Right renal pelvis (tissue), 4 donors: ENCODE measurements around the gene ACAN. TPM values are rescaled to one million over a fixed set of nuclear protein-coding genes. Genes with fewer than 3 reads are reported as not detected.

Source experiments
- DNase-seq, 4 donors: peaks; one replicate each; pipeline ENCODE4 v3.0.0-alpha.2; 2013; ENCODE audit warnings: low read depth in 4 of 4, low spot score in 3 of 4, missing footprints in 1 of 4
- polyA plus RNA-seq, 4 donors: library from polyadenylated mRNA; unstranded; fragments of 120-200 nt; gene quantifications; one replicate each; pipeline ENCODE4 v1.2.1, GENCODE V29; 2013; ENCODE audit not compliant: insufficient read length in 4 of 4

ACAN gene
- polyA plus RNA-seq = 1 to 10 TPM; 3.1 to 6.3 (median 5.3) TPM

DNA sequence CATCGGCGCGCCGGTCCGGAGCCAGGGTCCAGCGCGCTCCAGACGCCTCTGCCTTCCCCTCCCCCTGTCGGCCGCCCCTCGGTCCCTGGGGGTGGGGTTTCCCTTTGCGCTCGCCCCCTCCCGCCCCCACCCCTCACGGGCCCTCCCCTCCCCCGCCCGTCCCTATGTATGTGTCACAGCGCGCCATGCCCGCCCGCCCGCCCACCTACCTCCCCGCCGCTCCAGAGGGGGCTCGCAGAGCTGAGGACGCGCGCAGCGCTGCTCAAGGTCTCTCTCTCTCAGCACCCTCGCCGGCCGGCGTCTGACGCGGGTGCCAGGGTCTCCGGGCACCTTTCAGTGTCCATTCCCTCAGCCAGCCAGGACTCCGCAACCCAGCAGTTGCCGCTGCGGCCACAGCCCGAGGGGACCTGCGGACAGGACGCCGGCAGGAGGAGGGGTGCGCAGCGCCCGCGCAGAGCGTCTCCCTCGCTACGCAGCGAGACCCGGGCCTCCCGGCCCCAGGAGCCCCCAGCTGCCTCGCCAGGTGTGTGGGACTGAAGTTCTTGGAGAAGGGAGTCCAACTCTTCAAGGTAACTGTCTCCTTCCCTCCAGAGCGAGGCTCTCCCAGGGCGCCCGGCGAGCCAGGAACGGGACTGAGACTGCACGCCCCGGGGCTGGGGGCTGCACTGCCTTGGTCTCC is at the start of gene ACAN:
TSS of gene ACAN (plus strand) at position 196 of the 679 bp plus-strand sequence. CDS start 32,771 bp downstream, outside the sequence.
- no peak for DNase-seq

DNA sequence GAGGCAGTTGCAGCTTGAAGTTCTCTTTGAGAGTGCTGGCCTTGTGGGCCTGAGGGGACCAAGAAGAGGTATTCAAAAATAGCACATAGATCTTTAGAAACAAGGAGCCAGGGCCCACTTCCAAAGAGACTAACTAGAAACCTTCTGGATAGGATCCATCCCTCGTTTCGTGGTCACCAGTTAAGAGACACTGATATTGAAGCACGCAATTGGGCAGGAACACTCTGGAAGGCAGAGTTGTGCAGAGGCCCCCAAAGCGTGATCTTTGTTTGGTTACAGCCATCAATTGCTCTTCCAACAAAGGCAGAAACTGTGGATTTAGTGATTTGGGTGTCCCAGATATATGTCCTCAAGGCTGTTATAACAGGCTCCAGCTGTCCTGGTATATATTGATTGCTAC is 46.7 kb upstream of the ACAN start:
- no peak for DNase-seq

DNA sequence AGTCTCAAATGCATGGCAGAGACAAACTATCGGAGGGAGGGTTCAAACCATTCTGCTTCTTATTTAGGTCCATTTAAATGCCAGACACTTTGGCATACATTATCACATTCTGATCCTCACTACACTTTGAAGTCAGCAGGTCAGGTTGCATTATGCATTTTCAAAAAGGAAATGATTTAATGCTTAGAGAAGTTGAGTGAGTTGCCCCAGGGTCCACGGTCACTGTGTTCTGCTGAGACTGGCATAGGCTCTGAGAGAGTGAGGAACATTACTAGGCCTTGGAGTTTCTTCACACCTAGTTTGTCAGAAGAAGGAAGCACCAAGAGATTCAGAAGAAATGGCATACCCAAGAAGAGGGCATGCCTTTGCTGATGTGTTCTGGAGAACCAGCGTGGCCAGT is 46.3 kb upstream of the ACAN start:
- no peak for DNase-seq

DNA sequence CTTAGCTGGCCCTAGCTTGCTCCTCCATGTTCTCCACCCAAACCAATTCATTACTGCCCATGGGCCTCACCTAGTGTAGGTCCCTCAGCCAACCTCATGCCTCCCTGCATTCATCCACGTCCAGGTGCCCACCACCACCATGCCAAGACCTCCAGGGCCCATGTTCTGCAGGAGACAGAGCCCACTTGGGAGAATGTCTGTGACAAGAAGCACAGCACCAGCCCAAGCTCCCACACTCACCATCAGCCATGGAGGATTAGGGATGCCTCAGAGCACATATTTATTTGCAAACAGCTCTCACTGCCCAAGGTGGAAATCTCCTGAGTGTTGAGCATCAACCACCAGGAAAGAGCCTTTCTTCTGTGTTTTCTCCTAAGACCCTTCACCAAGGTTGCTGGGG is 43.4 kb upstream of the ACAN start:
- DNase-seq = no peak

DNA sequence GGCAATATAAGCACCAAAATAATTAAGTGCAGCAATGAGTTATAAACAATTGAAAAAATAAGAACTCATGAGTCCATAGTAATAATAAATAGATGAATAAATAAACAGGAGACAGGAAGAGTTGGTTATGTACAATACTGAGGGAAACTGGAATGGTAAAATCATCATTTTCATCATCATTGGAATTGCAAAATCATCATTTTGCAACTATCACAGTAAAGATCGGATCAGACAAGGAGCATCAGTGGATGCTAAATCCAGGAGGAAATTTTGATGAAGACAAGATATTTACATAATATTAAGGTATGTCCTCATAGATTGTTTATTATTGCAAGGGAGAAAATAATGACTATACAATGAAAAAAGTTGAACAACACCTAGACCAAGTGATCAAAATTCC is 38.8 kb upstream of the ACAN start:
- no peak for DNase-seq

DNA sequence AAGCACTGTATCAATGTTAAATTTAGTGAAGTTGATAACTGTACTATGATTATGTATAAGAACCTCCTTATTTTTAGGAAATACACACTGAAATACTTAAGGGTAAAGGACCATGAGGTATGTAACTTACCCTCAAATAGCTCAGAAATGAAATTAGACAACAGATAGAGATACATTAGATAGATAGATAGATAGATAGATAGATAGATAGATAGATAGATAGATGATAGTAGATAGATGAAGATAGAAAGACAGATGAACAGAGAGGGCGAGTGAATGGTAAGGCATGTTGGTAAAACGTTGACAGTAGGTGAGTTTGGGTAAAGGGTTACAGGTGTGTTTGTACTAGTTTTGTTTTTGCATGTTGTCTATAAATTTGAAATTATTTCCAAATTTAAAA is 38.0 kb upstream of the ACAN start:
- no peak for DNase-seq

DNA sequence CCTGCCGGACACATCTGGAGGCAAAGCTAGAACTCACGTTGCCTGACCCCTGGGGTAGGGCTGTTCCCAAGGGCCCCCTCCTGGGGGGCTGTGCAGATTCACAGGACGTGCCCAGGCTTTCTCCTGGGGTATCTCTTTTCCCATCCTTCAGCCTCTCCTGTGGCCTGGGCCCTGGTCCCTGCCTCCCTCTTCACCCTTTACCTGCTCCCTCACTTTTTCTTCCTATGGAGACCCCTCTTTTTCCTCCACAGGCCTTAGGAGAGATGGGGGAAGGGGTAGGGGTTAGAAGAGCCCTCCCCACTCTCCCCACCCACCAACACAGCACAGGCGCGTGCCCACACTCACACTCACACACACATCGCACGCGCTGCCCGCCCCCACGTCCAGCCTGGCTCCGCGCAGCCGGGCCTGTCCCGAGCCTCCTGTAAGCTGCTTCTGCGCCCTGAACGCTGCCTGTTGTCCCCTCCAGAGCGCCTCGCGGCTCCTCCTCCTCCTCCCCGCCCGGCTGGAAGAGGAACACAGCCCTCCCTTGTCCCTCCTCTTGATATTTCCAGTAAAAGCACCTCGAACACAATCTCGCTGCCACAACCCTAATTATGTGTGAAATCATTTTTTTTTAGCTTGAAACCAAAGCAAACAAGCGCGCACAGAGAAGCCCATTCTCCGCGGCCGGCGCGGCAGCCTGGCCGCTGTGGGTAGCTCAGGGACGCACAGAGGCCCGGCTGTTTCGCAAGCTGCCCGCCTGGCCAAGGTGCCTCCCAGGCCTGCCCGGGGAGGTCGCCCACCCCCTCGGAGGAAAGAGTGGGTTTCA is 33.9 kb upstream of the ACAN start:
- no peak for DNase-seq

DNA sequence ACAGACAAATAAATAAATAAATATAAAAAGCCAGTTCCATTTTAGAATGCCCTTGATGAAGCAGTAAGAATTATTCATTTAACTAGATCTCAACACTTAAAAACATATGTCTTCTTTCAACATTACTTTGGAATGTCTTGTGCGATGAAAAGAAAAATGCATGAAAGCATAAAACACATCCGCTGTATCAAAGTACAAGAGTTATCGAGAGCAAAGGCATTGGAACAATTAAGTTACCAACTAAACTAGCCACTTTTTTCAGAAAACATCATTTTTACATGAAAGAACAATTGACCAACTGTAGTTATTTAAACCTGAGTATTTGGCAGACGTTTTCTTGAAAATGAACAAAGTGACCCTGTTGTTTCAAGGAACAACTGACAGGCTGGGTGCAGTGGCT is 27.5 kb upstream of the ACAN start:
- no peak for DNase-seq

DNA sequence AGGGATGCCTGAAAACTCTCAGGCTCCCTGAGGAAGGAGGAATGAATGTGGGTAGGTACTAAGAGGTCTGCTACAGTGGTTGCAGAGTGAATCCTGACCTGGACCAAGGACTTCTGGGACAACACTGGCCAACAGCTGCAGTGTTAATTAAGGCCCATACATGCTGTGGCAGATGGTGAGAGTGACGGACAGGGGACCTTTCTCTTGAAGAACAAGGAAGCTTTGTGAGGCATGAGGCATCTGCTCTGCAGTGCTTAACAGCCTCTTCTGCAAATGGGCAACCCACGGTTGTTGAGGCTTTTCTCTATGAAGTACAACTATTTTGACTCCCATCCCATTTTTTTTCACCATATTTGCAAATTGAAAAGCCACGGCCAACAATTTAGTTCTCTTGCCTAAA is 26.6 kb upstream of the ACAN start:
- DNase-seq = no peak

DNA sequence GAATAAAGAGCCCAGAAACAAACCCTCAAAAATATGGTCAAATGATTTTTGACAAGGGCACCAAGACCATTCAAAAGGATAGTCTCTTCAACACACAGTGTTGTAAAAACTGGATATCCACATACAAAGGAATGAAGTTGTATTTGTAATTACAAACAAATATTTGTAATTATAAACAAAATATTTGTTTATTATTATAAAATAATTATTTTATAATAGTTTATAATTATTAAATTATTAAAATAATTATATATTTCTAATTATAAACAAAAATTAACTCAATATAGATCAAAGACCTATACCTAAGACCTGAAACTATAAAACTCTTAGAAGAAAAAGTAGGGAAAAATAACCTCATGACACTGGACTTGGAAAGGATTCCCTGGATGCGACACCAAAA is 23.3 kb upstream of the ACAN start:
- no peak for DNase-seq

DNA sequence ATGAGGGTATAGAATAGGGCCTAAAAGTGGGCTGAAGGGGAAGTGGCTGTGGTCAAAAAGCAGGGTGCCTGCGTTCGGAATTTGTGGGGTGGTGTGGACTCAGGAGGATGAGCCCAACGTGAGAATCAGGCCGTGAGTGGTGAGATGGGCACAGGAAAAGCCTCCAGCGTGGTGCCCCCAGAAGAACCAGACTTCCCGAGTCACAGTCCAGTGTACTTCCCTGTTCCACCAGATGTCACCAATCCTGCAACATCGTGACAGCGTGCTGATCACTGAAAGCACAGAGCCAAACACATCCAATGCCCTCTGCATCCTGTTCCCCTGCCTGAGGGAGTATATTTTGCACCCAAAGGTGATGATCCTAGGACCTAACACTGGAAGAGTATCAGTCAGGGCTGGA is 20.8 kb upstream of the ACAN start:
- DNase-seq = no peak

DNA sequence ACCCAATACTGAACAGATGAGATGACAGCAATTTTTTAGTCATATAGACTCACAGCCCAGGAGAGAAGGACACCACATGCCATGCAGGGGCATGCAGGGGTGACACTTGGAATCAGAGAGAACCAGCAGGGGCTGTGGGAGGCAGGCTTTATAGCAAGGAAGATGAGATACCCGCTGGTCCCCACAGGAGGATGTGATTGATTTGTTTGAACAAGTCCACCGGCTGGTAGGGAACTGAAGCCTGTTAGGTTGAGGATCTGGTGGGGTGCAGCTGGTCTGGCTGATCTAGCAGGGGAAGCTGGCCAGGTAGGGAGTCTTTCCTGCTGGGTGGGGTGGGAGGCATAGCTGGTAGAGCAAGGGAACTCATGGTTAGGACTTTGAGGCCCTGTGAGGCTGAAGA is 18.0 kb upstream of the ACAN start:
- DNase-seq = no peak

DNA sequence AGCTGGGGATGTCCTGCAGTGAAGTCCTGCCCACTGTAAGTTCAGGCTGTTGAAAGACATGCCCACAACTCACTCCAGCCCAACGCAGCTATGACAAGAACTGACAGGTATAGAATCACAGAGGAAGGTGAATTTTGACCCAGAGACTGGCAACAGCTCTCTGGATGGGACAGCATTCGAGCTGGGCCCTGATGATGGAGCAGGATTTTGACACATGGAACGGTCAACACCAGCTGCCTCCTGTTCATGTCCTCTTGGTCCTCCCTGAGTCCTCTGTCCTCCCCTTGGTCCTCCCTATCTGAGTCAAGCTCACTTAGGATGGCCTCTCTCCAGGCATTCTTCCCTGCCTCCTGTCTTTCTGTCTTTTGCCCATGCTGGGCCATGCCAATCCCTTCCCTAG is 15.2 kb upstream of the ACAN start:
- DNase-seq = no peak

DNA sequence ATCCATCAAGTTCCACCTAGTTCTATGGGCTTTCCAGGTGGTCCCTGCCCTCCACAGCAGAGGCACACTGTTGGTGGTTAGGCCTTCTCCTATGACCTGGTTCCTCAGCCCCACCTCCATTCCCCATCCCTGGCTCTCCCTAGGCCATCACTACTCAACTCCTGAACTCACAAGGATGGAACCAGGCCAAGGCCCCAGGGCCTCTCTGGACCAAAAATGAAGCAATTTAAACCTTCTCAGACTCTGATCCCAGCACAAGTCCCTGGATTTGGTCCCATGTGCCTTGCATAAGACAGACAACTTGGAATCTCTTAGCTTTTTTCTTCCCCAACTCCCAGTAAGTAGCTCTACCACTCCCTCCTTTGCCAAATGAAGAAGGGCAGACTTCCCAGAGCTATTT is 14.4 kb upstream of the ACAN start:
- DNase-seq = no peak

DNA sequence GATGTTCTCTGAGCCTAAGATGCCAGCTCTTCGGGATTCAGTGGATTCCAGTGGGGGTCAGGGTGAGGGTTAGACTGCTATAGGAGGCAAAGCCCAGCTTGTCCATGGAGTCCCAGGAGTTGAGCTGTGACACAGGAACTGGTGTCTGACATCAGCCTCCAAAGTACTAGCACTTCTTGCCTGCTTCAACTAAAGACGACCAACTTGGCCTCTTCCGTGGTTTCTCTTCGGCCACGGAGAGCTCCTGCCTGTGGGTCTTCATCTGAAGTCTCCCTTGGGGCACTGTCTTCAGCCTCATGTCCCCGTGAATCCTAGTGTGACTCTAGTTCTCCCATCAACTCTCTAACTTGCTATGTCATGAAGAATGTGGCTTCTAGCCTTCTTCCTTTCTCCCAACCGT is 12.8 kb upstream of the ACAN start:
- DNase-seq = no peak

DNA sequence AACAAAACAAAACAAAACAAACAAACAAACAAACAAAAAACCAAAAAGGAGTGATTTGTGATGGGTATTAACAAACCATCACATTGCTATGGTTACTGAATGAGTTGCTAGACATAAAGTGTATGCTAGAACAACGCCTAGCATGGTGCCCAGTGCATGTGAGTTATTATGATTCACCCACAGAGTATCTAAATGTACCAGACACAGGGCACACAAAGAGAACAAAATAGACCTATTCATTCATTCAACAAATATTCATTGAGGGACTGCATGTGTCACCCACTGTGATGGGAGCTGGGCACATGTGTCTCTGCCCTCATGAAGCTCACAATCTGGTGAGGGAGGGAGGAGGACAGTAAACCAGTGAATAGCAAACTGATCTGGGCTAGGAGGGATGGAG is 11.6 kb upstream of the ACAN start:
- no peak for DNase-seq

DNA sequence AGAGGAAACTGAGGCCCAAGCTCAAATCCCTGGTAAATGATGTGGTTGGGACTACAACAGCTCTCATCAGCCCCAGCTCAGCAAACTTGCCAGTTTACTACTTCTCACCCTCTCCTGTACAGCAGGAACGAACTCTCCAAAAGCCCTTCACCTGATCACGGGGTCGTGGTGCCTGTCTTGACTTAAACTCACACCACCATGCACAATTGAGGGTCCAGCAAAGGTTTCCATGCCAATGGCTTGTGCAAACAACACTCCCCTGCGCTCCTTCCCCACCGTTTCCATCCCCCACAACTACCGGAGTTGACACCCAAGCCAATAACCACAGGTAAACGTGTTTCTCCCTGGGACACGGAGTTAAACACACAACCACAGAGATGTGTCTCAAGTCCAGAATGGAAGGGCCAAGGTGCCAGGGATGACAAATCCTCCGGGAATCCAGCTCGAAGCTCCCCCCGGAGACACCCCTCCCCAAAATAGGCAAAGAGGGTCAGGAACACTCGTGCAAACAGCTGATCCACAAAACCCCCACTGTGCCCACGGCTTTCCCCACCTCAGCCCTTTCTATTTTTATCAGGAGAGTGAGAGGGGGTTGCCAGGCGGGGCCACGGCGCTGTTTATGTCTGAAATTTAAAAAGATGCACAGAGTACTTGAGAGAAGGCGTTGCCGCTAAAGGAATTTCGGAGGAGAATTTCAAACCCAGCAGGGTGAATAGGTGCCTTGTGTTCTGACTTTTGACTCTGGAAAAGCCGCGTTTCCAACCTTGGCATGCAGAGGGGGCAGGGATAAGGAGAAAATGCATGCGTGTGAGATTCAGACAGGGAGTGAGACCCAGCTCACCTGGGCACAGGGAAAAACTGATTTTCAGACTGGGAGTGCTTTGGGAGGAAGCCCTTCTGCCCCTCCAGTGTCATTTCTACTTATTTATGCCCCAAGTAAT is 10.6 kb upstream of the ACAN start:
- DNase-seq = no peak

DNA sequence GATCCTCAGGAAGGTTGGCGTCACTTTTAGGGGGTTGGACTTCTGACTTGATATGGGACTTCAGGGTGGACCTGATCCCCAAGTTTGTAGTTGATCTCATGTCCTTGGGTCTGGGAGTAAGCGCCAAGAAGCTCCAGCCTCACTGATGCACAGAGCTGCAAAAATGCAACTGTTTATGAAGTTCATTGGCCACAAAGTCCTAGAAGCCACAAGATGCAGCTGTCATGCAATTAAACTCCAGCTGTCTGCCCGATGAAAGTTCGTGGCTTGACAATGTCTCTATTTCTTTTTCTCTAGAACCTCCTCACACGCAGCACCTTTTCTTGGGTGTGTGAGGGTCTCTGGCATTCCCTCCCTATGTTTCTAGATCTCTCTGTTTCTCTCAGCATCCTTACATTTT is 9.2 kb upstream of the ACAN start:
- DNase-seq = no peak

DNA sequence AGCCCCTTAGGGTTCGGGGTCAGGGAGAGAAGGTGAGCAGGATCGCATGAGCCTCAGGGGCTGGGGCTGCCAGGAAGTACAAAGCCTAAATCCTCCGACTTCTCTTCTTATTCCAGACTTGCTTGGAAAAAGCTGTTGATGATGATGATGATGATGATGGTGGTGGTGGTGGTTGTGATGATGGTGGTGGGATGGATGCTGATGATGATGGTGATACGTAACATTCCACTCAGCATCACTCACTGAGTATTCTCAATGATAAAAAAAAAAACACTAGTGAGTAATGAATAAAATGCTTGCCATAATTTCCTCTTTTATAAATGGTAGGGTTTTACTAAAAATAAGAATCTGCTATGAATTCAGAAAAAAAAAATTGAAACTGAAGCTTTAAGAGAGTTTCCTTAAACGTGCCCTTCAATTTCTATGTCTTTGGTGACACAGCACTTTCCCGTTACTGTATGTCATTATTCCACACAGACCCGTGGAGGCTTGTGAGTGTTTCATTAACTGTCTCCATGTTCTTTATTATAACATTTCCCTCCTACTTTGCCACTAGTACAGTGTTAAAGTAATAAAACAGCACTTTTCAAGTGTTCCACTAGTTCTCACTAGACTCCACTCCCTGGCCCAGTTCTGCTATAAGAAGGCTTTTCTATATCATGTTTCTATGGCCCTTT is 5.4 kb upstream of the ACAN start:
- DNase-seq = no peak

DNA sequence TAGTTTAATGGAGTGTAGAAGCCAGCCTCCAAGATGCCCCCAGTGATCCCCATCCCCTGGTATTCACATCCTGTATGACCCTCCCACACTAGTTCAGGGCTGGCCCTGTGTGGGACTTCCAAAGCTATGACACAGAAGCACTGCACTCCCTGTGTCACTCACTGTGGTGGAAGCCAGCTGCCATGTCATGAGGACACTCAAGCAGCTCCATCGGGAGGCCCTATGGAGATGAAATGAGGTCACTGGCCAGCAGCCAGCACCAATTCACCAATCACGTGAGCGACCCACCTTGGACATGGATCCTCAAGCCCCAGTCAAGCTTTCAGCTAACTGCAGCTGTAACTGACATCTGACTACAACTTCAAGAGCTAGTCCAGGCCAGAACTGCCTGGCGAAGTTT is 3.9 kb upstream of the ACAN start:
- DNase-seq = no peak

DNA sequence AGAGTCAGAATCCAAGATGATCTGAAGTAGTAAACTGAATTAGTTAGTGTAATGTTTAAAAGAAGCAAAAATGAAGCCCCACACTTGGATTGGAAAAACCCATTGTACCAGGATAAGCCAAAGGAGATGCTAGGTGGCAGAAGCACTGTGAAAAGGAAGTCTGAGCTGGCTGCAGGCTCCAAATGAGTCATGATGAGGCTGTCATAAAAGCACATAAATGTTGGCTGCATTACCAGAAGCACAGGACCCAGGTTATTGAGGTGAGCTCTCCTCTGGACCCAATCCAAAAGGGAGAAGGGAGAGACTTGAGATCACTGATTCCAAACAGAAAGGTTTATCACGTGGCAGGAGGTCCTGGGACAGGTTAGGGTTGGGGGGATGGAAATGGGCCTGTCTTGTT is 3.2 kb upstream of the ACAN start:
- no peak for DNase-seq
